Measurements from ENCODE around the gene FTO.

FTO gene

GRCh38 chr16:53967572-53967971 is 263.6 kb downstream of the FTO start:
- no peak for DNase-seq (ENCODE audit: low read depth)

DNA sequence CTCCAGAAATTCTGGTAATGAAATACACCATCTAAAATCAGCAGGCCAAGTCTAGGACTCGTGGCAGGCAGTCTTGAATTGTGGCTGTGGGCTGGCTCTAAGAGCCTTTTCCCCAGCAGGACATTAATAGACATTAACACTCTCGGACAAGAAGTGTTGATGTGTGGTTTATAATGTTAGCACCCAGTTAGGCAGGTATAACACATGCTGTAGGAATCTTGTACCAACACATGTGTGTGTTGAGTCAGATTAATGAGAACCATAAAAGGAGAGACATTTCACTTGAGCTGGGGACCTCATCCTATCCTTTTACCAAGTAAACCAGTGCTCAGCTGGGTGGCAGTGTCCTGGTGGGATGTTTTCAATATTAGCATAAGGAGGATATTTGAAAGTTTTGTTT is 264.5 kb downstream of the FTO start:
- no peak for DNase-seq (ENCODE audit: low read depth)

DNA sequence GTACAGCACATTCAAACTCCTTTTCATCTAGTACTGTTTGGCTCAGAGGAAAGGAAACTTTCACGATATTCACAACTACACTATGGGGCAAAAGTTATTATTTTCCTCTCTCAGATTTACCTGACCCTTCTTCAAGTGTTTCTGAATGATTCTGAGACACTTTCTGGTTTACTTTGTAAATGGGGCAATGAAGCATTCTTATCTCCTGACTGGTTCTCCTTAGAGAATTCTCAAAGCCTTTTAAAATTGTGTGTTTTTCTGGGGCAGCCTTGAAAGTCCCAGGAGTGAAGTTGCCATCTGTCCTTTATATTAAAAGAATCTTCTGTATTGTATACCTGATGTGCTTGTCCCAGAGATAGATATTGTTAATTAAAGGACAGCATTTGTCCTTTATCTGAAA is 264.9 kb downstream of the FTO start:
- DNase-seq (ENCODE audit: low read depth), result no peak

DNA sequence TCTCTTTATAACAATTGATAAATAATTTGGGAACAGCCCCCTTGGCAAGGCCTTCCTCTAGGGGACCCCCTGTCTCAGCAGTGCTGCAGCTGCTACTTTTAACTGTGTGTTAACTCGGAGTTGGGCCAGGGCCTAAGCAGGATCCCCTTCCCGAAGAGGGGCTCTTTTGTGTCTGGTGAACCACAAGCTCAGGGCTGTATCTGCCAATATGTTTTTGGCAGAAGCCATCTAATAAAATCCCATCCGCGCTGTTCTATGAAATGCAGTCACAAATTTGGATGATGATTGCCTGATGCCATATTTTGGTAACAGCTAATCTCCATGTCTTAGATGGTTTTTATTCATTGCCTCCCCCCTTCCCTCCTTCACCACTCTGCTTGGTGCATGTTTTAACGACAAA is 267.7 kb downstream of the FTO start:
- DNase-seq (ENCODE audit: low read depth), result no peak

- no peak for DNase-seq (ENCODE audit: low read depth)
Measured at GRCh38 chr16:53973021-53973420, 269.1 kb downstream of the FTO start.

DNA sequence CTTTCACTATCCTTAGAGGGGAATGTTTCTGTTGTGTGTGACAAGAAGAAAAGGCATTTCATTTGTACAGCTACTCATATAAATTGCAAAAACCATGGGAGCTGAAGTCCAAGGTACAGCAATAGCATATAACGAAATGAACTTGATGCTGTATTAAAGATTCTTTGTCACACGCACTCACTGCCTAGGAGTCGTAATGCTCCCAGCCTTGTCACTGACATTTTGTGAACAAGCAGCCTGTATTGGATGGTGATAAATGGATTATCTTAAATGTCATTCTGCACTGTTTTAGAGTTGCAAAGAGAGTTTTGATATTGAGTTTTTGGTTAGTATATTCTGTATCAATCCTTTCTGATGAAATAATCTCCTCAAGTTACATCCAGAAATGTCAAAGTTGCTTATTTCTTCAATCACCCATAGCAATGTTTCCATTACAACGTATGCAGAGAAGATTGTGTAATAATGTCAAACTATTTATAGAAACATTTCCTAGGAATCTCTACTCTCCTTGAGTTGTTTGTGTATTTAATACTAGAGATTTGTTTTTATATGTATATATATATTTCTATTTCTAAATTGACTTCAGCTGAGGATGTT is 270.6 kb downstream of the FTO start:
- no peak for DNase-seq (ENCODE audit: low read depth)

DNA sequence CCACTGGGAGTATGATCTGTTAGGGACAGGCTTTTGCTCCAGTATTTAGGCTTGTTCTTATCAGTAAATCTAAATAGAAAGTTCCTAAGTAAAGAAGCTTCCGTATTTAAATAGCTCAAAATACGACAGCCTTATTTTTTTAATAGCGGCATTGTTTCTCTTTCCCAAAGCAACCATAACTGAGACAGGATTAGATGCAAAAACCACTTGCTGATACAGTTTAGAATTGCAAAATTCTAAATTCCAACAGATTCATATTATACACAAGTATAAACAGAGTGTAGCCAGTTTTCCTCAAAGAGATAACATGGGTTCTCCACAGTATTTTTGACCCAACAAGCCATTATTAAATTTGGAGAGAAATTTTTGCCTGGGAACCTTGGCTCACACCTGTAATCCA is 276.7 kb downstream of the FTO start:
- DNase-seq (ENCODE audit: low read depth), result no peak

GRCh38 chr16:53982631-53983042 is 278.7 kb downstream of the FTO start:
- DNase-seq (ENCODE audit: low read depth), result no peak

- no peak for DNase-seq (ENCODE audit: low read depth)
Measured at GRCh38 chr16:53984936-53985335, 281.0 kb downstream of the FTO start.

DNA sequence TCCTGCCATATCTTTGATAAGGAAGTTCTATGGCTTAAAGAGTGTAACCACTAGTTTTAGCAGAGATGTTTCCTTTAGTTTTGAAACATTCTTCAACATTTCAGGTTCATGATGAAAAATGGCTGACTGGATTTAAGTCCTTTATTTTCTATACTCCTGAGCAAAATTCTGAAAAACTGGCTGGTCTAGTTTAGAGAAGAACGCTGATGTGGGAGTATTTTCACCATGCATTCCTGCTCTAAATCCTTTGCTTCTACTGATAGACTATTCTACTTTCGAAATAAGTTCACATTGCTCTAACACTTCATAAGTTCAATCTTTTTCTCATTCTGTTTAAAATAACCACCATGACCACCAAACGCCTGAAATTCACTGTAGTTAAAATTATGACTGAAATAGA is 281.9 kb downstream of the FTO start:
- no peak for DNase-seq (ENCODE audit: low read depth)

DNA sequence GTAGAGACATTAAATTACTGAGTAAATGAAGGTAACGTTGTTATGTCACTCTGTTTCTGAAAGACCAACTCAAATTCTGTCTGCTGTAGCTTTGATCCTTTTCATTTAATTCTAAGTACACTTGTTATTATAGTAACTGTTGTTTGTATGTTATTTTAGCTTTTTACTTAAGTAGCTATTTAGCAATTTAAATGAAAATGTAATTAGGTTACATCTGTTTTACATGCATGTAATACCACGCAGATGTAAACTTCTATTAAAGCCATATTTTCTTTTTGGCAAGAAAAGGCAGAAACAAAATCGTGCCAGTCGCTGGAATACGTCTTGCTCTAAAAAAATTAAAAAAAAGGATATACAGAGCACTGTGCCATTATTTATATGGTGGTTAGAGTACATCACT is 282.8 kb downstream of the FTO start:
- no peak for DNase-seq (ENCODE audit: low read depth)

GRCh38 chr16:53988136-53988535 is 284.2 kb downstream of the FTO start:
- DNase-seq (ENCODE audit: low read depth), result no peak

GRCh38 chr16:53989597-53989996 is 285.6 kb downstream of the FTO start:
- DNase-seq (ENCODE audit: low read depth), result no peak

- no peak for DNase-seq (ENCODE audit: low read depth)
Measured at GRCh38 chr16:53991754-53992378, 287.9 kb downstream of the FTO start.

GRCh38 chr16:53995378-53995777 is 291.4 kb downstream of the FTO start:
- no peak for DNase-seq (ENCODE audit: low read depth)

GRCh38 chr16:53996961-53997360 is 293.0 kb downstream of the FTO start:
- DNase-seq (ENCODE audit: low read depth), result no peak

DNA sequence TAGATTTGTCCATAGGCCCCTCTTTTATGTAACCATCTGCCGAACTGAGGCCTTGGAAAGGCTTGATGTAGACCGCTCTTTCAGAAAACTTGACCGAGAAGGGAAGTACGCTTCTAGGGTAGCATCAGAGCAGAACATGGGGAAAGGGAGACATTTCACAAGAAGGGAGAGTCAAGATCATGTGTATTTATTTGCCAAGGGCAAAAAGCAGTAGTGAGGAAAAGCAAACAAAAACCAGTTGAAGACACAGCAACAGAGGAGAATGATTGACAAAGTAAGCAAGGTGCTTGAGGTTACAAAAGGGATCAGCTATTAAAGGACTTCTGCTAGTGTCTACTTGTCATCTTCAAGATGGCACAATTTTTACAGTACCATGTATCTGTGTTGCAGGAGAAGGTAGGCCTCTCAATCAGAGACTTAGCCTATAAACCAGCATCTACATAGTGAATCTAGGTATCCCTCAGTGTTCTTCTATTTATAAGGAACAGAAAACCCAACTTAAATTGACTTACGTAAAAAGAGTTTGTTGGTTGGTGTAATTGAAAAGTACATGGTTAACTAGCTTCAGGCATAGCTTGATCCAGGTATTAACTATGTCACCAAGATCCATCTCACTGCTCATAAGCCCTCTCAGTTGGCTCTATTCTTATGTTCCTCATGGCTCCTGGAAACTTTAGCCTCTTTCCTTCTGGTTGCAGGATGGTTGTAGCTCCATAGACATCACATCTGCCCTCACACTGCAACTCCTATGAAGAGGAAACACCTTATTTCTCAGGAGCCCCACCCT is 294.3 kb downstream of the FTO start:
- no peak for DNase-seq (ENCODE audit: low read depth)

- DNase-seq (ENCODE audit: low read depth), result no peak
Measured at GRCh38 chr16:53998966-53999522, 295.1 kb downstream of the FTO start.

DNA sequence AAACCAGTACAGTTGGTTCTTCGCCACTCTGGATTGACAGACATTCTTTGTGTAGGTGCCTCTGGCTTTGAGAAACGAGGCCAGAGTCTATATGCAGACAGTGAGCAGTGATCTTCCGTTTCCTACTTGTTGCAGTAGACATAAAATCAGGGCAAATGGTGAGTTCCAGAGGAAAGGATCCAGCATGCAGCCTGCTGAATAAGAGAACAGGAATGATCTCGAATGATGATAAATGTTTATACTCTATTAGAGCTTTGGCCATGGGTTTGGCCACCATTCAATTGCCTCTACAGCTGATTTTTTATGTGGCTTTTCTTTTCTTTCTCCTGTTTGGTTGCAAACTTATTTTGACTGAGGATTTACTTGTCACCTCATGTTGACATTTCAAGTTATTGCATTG is 295.9 kb downstream of the FTO start:
- DNase-seq (ENCODE audit: low read depth), result no peak

DNA sequence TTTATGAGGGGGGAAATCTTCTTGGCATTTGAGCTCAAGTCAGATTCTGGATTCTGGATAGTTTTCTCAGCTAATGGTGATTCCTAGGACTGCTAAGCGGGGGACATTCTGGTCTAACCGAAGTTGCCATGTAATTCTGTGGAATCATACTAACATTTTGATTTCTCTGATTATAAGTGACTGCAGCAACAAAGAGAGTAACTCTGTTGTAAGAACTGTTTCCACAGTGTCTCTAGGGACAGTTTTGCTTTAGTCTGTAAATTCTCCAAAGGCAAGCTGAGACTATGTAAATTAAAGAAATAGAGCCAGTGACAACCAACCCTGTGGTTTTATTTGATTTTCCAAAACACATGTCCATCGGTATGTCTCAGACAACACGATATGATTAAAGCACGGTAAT is 296.4 kb downstream of the FTO start:
- DNase-seq (ENCODE audit: low read depth), result no peak

- DNase-seq (ENCODE audit: low read depth), result no peak
Measured at GRCh38 chr16:54006693-54007092, 302.7 kb downstream of the FTO start.

- no peak for DNase-seq (ENCODE audit: low read depth)
Measured at GRCh38 chr16:54007504-54007903, 303.5 kb downstream of the FTO start.

DNA sequence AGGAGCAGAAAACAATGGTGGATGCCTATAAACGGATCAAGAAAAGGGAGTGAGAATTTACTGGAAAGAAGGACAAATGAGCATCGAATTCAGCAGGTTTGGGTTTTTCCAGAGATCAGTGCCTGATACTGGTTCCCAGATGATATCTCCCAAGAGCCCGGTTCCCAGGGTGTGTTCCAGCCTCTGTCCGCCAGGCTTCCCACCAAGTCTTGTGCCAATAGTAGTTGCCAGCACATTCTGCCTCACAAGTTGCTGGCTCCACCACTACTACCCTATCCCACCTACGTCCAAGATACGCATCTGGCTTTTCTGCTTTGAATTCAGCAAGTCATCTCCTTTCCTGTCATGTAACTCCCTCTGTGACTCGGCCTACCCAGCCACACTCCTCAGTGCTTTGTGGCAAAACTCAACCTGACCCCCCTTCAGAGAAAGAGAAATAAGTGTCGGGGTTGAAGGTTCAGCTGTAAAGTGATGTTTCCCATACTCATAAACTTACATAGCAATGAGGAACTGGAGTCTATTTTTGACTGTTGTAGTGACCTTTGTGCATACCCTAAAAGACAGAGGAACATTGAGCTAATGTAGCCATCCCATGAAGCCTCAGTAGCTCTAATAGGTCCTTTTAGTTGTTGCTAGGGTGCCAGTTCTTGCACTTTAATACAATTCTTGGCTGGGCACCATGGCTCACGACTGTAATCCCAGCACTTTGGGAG is 305.7 kb downstream of the FTO start:
- no peak for DNase-seq (ENCODE audit: low read depth)
